AG04450 (cell line): ENCODE measurements around the gene GDF15. TPM values are rescaled to one million over a fixed set of nuclear protein-coding genes. Genes with fewer than 3 reads are reported as not detected.
A peak's percentile ranks its signal among the peaks of the same experiment; 100 is the strongest.

Source experiments
- CTCF ChIA-PET: fragments of 300-600, 350-600 bp; formaldehyde crosslinking; extraction: SDS; loops from one replicate; lab custom pipeline; 2022; ENCODE audit warnings: antibody characterized with exemption, inconsistent platforms; lab: Charles Lee
- POLR2A ChIA-PET: fragments of 350-600 bp; formaldehyde crosslinking; extraction: SDS; loops from one replicate; lab custom pipeline; 2021; ENCODE audit warnings: antibody characterized with exemption, inconsistent platforms; lab: Yijun Ruan, JAX
- DNase-seq: peaks from one replicate; pipeline ENCODE4 v3.0.0-alpha.2; 2011; ENCODE audit warnings: low read depth, low spot score
- H3K27ac ChIP-seq: one replicate; pipeline ENCODE4 v1.5.1; 2012; ENCODE audit warnings: low read depth, low read length, control low read depth
- H3K27me3 ChIP-seq: one replicate; pipeline ENCODE4 v1.6.0; 2012; ENCODE audit warnings: low read length; ENCODE audit not compliant: control insufficient read depth, insufficient read depth
- H3K4me3 ChIP-seq: 2 replicates; pipeline ENCODE4 v1.5.1; 2011; ENCODE audit warnings: mild to moderate bottlenecking, low read depth, low read length, control low read depth
- H3K9me3 ChIP-seq: 2 replicates; pipeline ENCODE4 v1.5.1; 2012; ENCODE audit warnings: low read length; ENCODE audit not compliant: control insufficient read depth, insufficient read depth
- CTCF ChIP-seq: IDR thresholded peaks from 2 replicates; pipeline ENCODE4 v1.5.1; 2011; ENCODE audit warnings: low read depth, low read length, control low read depth, inconsistent platforms
- polyA minus RNA-seq: library from RNA; depleted of rRNA, polyadenylated mRNA; stranded (reverse); fragments of >200 nt; gene quantifications from 2 replicates; pipeline ENCODE4 v1.2.3, GENCODE V29; 2011; rRNA and poly(A)+ RNA removed
- polyA plus RNA-seq: library from polyadenylated mRNA; depleted of rRNA; stranded (reverse); fragments of >200 nt; gene quantifications from 2 replicates; pipeline ENCODE4 v1.2.3, GENCODE V29; 2011; rRNA removed

Gene GDF15
- 25.0 and 35.9 TPM in 2 replicates for polyA plus RNA-seq
- 9.5 and 14.5 TPM in 2 replicates for polyA minus RNA-seq

DNA sequence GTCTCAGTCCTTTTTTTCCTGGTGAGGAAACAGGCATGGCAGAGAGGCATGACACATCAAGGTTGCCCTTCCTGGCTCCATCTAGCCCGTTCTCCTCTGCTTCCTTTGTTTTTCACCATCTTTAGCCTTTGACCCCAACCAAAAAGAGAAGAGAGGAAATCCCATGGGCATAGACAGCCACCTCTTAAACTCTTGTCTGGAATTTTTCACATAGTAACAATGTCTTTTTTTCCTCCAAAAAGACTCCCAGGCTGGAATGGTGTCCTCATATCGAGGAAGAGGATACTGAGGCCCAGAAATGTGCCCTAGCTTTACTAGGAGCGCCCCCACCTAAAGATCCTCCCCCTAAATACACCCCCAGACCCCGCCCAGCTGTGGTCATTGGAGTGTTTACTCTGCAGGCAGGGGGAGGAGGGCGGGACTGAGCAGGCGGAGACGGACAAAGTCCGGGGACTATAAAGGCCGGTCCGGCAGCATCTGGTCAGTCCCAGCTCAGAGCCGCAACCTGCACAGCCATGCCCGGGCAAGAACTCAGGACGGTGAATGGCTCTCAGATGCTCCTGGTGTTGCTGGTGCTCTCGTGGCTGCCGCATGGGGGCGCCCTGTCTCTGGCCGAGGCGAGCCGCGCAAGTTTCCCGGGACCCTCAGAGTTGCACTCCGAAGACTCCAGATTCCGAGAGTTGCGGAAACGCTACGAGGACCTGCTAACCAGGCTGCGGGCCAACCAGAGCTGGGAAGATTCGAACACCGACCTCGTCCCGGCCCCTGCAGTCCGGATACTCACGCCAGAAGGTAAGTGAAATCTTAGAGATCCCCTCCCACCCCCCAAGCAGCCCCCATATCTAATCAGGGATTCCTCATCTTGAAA lies at the start of gene GDF15:
TSS of gene GDF15 (plus strand) at position 484 of the 868 bp plus-strand sequence. CDS start at position 516, 32 bp downstream.
- Histone ChIP-seq H3K27me3 (no peaks in the 10 kb centered on the region), H3K4me3 (peak within 1 kb of the TSS; percentile 77), H3K9me3 (peaks cover 15% of the 10 kb centered on the region), H3K27ac (peak within 1 kb of the TSS; percentile 39)
- POLR2A ChIA-PET, result interaction anchor here (0.5 to 1.7 kb wide), 11 partner anchors 11 to 193 kb away, joined by 3 to 13 read pairs (median 6); partner anchors contain the start of genes JUND, MPV17L2 and SSBP4
- CTCF ChIA-PET, result interaction anchor here (0.6 to 1.2 kb wide), 3 partner anchors 9 to 25 kb away, joined by 3 to 5 read pairs (median 3); no protein-coding TSS in a partner anchor
- TF ChIP-seq CTCF, result peak; percentile 67
- peak; percentile 77 for DNase-seq

DNA sequence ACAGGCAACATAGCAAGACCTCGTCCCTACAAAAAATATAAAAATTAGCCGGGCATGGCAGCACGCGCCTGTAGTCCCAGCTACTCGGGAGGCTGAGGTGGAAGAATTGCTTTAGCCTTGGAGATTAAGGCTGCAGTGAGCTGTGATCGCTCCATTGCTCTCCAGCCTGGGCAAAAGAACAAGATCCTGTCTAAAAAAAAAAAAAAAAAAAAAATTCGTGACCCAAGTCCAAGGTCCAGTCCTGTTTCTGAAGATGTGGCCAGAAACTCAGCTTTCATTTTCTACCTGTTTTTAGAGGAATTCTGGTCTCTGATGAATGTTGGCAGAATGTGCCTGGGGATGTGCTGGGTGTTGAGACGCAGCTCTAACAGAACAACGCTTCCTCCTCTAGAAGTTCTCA lies 47.4 kb upstream of the GDF15 start:
- CTCF ChIA-PET, result interaction anchor here (0.7 to 2.4 kb wide), 10 partner anchors 10 to 298 kb away, joined by 3 to 35 read pairs (median 5); partner anchors contain the start of gene JUND

DNA sequence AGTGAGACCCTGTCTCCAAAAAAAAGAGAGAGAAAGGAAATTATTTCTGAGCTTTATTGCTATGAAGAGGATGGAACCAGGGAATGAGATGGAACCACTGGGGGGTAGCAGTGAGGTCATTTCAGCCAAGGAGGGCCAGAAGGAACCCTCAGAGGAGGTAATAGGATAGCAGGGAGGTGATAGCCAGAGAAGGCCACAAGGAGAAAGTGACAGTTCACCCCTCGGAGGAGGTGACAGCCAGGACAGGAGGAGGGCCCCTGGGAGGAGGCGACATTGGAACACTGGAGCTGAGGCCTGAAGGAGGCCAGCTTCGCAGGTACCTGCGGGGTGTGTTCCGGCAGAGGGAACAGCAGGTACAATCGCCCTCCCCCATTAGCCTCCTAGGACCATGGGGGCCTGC lies 46.2 kb upstream of the GDF15 start:
- ChIA-PET POLR2A (interaction anchor here (0.6 to 3.5 kb wide), 4 partner anchors 48 to 77 kb away, joined by 3 to 18 read pairs (median 9); partner anchors contain the start of gene JUND), CTCF (interaction anchor here (0.7 to 2.4 kb wide), 12 partner anchors 9 to 148 kb away, joined by 3 to 35 read pairs (median 4); partner anchors contain the start of gene JUND)
- TF ChIP-seq CTCF, result peak; percentile 46
- peaks cover 2% of the 10 kb centered on the region for H3K27me3 ChIP-seq
- DNase-seq, result no peak
- H3K27ac ChIP-seq, result no peak overlapping the region
- H3K9me3 ChIP-seq, result no peaks in the 10 kb centered on the region; the same call in 1 of the 2 replicates
- no peak overlapping the region for H3K4me3 ChIP-seq

More for the DNA sequence above, 47.4 kb upstream of the GDF15 start:
- no peak overlapping the region for H3K4me3 ChIP-seq
- POLR2A ChIA-PET, result interaction anchor here (0.6 to 3.5 kb wide), 3 partner anchors 46 to 82 kb away, joined by 3 to 18 read pairs (median 3); partner anchors contain the start of gene JUND
- H3K27me3 ChIP-seq, result peaks cover 2% of the 10 kb centered on the region
- TF ChIP-seq CTCF, result no peak
- no peak for DNase-seq
- H3K9me3 ChIP-seq, result no peaks in the 10 kb centered on the region; the same call in 1 of the 2 replicates
- no peak overlapping the region for H3K27ac ChIP-seq

DNA sequence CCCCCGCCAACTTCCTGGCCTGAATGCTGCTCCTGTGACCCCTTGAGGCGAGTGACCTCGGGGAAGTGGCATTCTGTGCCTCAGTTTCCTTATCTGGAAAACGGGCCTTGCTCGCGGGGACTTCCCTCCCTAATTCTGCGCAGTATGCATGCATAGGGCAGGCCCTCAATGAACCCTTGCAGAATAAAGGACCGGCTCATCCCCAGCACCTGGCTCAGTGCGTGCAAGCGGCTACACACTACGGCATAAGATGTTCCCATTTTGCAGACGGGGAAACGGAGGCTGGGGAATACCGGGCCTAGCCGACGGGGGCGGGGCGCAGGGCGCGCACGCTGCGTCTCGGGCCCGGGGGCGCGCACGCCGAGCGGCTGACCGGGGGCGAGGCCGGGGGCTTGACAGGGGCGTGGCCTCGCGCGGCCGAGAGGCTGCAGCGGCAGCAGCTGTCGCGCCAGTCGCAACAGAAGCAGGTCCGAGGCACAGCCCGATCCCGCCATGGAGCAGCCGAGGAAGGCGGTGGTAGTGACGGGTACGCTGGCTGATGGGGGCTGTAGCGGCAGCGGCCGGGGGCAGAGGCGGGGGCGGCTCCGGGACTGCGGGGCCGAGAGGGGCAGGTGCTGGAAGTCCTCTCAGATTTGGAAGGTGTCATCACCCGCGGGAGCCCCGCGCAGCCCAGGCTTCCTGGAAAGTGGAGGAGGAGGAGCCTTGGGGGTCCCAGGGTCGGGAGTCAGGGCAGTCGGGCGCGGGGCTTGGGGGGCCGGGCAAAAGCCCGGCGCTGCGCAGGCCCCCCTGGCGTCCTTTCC lies 45.6 kb upstream of the GDF15 start, which contains the start of gene PGPEP1:
TSS of gene PGPEP1 (plus strand) at position 409 of the 800 bp plus-strand sequence. CDS start at position 493, 84 bp downstream.
- ChIA-PET CTCF (interaction anchor here (0.7 to 2.4 kb wide), 7 partner anchors 8 to 71 kb away, joined by 3 to 35 read pairs (median 6); no protein-coding TSS in a partner anchor), POLR2A (interaction anchor here (1.0 to 3.5 kb wide), 2 partner anchors 60 to 77 kb away, joined by 4 to 18 read pairs; partner anchors contain the start of gene JUND)
- DNase-seq, result no peak
- peaks cover 2% of the 10 kb centered on the region for H3K27me3 ChIP-seq
- peak within 1 kb of the TSS; percentile 83 for H3K4me3 ChIP-seq
- no peak within 1 kb of the TSS for H3K27ac ChIP-seq
- no peaks in the 10 kb centered on the region; the same call in 1 of the 2 replicates for H3K9me3 ChIP-seq
- TF ChIP-seq CTCF, result no peak
